PC-9 (cell line): Measurements from ENCODE around the gene TEX29.

Experiments
- CTCF ChIP-seq: fragments of 200-600 bp; sonication (generic); conservative IDR thresholded peaks from 2 replicates; pipeline ENCODE4 v1.6.1; 2017; ENCODE audit warnings: mixed run types, antibody characterized with exemption, mild to moderate bottlenecking, moderate library complexity
- EZH2 ChIP-seq: fragments of 200-600 bp; sonication (generic); IDR thresholded peaks from 2 replicates; pipeline ENCODE4 v1.8.0; 2017; ENCODE audit warnings: antibody characterized with exemption, low read depth

GRCh38 chr13:111330066-111330610 is 9.7 kb downstream of the TEX29 start:
- no peak for TF ChIP-seq CTCF
- TF ChIP-seq EZH2: no peak
